HepG2 (cell line): Measurements from ENCODE around the gene SLC6A9. TPM values are rescaled to one million over a fixed set of nuclear protein-coding genes. Genes with fewer than 3 reads are reported as not detected.

Experiments used
- BRCA1 ChIP-seq: sonication (generic); formaldehyde crosslinking; IDR thresholded peaks from 2 replicates; pipeline ENCODE4 v1.4.0; 2020; ENCODE audit warnings: missing genetic modification reagents
- CBX5 ChIP-seq: sonication (generic); formaldehyde crosslinking; IDR thresholded peaks from 2 replicates; pipeline ENCODE4 v1.4.0; 2020; ENCODE audit warnings: missing genetic modification reagents, borderline replicate concordance
- CHD4 ChIP-seq: fragments of 200-600 bp; sonication (generic); IDR thresholded peaks from 2 replicates; pipeline ENCODE4 v1.7.0; 2017; ENCODE audit warnings: mild to moderate bottlenecking, low read length, borderline replicate concordance
- DNMT3B ChIP-seq: conservative IDR thresholded peaks from 2 replicates; pipeline ENCODE4 v1.6.1; 2016; ENCODE audit warnings: missing biosample characterization, control low read depth
- FOXA3 ChIP-seq: IDR thresholded peaks from 2 replicates; pipeline ENCODE4 v1.6.1; 2016; ENCODE audit warnings: missing genetic modification reagents, missing compliant biosample characterization
- ISL2 ChIP-seq: sonication (generic); formaldehyde crosslinking; IDR thresholded peaks from 2 replicates; pipeline ENCODE4 v1.5.0; 2020; ENCODE audit warnings: missing genetic modification reagents
- NPAS2 ChIP-seq: sonication (generic); formaldehyde crosslinking; IDR thresholded peaks from 2 replicates; pipeline ENCODE4 v1.8.0; 2022; ENCODE audit warnings: mild to moderate bottlenecking, missing genetic modification reagents, borderline replicate concordance
- REPIN1 ChIP-seq: sonication (generic); formaldehyde crosslinking; IDR thresholded peaks from 2 replicates; pipeline ENCODE4 v1.8.0; 2022; ENCODE audit warnings: missing genetic modification reagents, low read depth, mild to moderate bottlenecking, borderline replicate concordance
- ZFYVE20 ChIP-seq: sonication (generic); formaldehyde crosslinking; IDR thresholded peaks from 2 replicates; pipeline ENCODE4 v1.8.0; 2023; ENCODE audit warnings: low read depth, mild to moderate bottlenecking, moderate library complexity, missing genetic modification reagents, borderline replicate concordance
- ZKSCAN8 ChIP-seq: IDR thresholded peaks from 2 replicates; pipeline ENCODE4 v1.6.1; 2016; ENCODE audit warnings: borderline replicate concordance, missing genetic modification reagents, missing compliant biosample characterization
- ZNF337 ChIP-seq: sonication (generic); formaldehyde crosslinking; IDR thresholded peaks from 2 replicates; pipeline ENCODE4 v1.5.1; 2020; ENCODE audit warnings: missing genetic modification reagents, low read depth, mild to moderate bottlenecking, borderline replicate concordance
- ZNF496 ChIP-seq: sonication (generic); formaldehyde crosslinking; IDR thresholded peaks from 2 replicates; pipeline ENCODE4 v1.8.1; 2023; ENCODE audit warnings: mild to moderate bottlenecking, moderate library complexity, missing genetic modification reagents; ENCODE audit not compliant: insufficient replicate concordance
- ZNF616 ChIP-seq: sonication (generic); formaldehyde crosslinking; IDR thresholded peaks from 2 replicates; pipeline ENCODE4 v1.5.0; 2020; ENCODE audit warnings: low read depth, mild to moderate bottlenecking, missing genetic modification reagents
- ZNF850 ChIP-seq: sonication (generic); formaldehyde crosslinking; conservative IDR thresholded peaks from 2 replicates; pipeline ENCODE4 v1.9.0; 2021; ENCODE audit warnings: mild to moderate bottlenecking, missing genetic modification reagents
- ZNF878 ChIP-seq: sonication (generic); formaldehyde crosslinking; IDR thresholded peaks from 2 replicates; pipeline ENCODE4 v1.8.1; 2023; ENCODE audit warnings: mild to moderate bottlenecking, missing genetic modification reagents, moderate library complexity
- polyA plus RNA-seq, 8 experiments: library from polyadenylated mRNA; depleted of rRNA in 3 of 8; stranded (reverse) in 7 of 8; unstranded in 1 of 8; fragments of >200 nt; fragmentation: Illumina TruSeq in 4 of 8; extraction: Trizol in 4 of 8; gene quantifications; 2 replicates each; pipeline versions ENCODE4 v1.2.1 to v1.2.3, GENCODE V29; 2011 to 2016; ENCODE audit warnings: low read depth in 4 of 8, missing spikeins in 1 of 8, mixed read lengths in 1 of 8; ENCODE audit not compliant: insufficient read depth in 1 of 8
- total RNA-seq, 5 experiments: library from RNA; depleted of rRNA; stranded (reverse); fragments of >200 nt; fragmentation: Illumina TruSeq; extraction: Trizol; gene quantifications; 2 replicates each; pipeline ENCODE4 v1.2.3, GENCODE V29; 2016; ENCODE audit warnings: low read depth in 1 of 5
- TF ChIP-seq, protein P1 (sequence below): sonication (generic); formaldehyde crosslinking; IDR thresholded peaks from 2 replicates; pipeline ENCODE4 v1.5.0; 2020; ENCODE audit warnings: missing genetic modification reagents
- TF ChIP-seq, protein P2 (sequence below): sonication (generic); formaldehyde crosslinking; IDR thresholded peaks from 2 replicates; pipeline ENCODE4 v1.5.1; 2020; ENCODE audit warnings: missing genetic modification reagents, mild to moderate bottlenecking, borderline replicate concordance
- TF ChIP-seq, protein P3 (sequence below): IDR thresholded peaks from 2 replicates; pipeline ENCODE4 v1.6.1; 2016; ENCODE audit warnings: mild to moderate bottlenecking, missing biosample characterization, missing genetic modification reagents
- TF ChIP-seq, protein P4 (sequence below): IDR thresholded peaks from 2 replicates; pipeline ENCODE4 v1.4.0; 2020; ENCODE audit warnings: mild to moderate bottlenecking, missing genetic modification reagents
- TF ChIP-seq, protein P5 (sequence below): sonication (generic); formaldehyde crosslinking; IDR thresholded peaks from 2 replicates; pipeline ENCODE4 v1.5.0; 2020; ENCODE audit warnings: mild to moderate bottlenecking, missing genetic modification reagents

SLC6A9 gene
- total and polyA plus RNA-seq, 2 of the 13 experiments (the other 11 are each of a cell fraction or from before 2014, with no cell fraction given) = 8.5 to 9.9 TPM

DNA sequence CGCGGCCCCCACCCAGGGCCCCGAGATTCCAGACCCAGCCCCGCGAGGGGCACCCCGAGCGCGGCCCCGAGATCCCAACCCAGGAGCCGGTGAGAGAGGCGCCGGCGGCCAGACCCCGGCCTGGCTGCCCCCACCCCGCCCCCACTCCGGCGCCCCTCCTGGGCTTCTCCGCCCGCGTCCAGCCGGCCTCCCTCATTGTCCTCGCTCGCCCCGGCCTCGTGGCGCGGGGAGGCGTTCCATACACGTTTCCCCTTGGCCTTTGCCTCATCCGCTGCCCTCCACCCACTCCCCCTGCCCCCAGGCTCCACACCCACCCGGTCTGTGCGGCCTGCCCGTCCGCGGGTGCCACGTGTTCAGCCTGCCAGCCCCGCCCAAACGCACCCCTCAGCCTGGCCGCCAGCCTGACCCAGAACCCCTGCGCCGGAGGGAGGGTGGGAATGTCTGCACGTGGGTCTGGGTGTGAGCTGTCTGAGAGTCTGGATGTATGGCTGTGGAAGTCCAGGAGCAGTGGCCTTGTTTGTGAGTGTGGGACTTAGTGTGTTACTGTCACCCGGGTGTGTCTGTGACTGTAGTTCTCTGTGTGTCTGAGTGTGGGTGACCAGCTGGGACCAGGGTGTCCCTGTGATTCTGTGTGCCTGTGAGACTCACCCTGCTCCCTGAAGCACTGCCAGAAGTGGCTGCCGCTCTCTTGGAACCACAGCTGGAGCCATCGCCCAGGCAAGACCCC is 51.6 kb downstream of the SLC6A9 start (continued):
- TF ChIP-seq, protein P1, sequence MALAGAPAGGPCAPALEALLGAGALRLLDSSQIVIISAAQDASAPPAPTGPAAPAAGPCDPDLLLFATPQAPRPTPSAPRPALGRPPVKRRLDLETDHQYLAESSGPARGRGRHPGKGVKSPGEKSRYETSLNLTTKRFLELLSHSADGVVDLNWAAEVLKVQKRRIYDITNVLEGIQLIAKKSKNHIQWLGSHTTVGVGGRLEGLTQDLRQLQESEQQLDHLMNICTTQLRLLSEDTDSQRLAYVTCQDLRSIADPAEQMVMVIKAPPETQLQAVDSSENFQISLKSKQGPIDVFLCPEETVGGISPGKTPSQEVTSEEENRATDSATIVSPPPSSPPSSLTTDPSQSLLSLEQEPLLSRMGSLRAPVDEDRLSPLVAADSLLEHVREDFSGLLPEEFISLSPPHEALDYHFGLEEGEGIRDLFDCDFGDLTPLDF = no peak
- TF ChIP-seq, protein P2, sequence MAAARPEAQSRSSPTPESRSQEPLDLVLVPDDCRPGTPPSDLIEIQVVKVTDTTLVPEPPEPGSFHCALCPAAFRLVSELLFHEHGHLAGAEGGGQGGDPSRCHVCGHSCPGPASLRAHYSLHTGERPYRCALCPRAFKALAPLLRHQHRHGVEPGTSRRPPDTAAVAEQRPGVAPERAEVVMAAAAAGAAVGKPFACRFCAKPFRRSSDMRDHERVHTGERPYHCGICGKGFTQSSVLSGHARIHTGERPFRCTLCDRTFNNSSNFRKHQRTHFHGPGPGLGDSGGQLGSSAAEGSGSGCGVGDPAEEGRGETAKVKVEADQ (CRISPR knock-in tag) = 0 out of 2 replicates have a peak, but pooled peaks have one; percentile 9
- TF ChIP-seq BRCA1 (CRISPR knock-in tag) (no peak), CBX5 (CRISPR knock-in tag) (no peak), ZNF496 (CRISPR knock-in tag) (no peak), ZFYVE20 (CRISPR knock-in tag) (no peak), ZNF337 (CRISPR knock-in tag) (no peak), DNMT3B (CRISPR knock-in tag) (no peak), ZNF850 (CRISPR knock-in tag) (no peak), ZKSCAN8 (no peak), ZNF616 (no peak), REPIN1 (CRISPR knock-in tag) (peak; percentile 50; the same call in 1 of the 2 replicates), NPAS2 (CRISPR knock-in tag) (no peak), CHD4 (no peak), ISL2 (CRISPR knock-in tag) (no peak), ZNF878 (no peak), FOXA3 (CRISPR knock-in tag) (no peak)
- TF ChIP-seq, protein P3, sequence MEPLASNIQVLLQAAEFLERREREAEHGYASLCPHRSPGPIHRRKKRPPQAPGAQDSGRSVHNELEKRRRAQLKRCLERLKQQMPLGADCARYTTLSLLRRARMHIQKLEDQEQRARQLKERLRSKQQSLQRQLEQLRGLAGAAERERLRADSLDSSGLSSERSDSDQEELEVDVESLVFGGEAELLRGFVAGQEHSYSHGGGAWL (CRISPR knock-in tag) = peak; percentile 78; the same call in 1 of the 2 replicates
- TF ChIP-seq, protein P4, sequence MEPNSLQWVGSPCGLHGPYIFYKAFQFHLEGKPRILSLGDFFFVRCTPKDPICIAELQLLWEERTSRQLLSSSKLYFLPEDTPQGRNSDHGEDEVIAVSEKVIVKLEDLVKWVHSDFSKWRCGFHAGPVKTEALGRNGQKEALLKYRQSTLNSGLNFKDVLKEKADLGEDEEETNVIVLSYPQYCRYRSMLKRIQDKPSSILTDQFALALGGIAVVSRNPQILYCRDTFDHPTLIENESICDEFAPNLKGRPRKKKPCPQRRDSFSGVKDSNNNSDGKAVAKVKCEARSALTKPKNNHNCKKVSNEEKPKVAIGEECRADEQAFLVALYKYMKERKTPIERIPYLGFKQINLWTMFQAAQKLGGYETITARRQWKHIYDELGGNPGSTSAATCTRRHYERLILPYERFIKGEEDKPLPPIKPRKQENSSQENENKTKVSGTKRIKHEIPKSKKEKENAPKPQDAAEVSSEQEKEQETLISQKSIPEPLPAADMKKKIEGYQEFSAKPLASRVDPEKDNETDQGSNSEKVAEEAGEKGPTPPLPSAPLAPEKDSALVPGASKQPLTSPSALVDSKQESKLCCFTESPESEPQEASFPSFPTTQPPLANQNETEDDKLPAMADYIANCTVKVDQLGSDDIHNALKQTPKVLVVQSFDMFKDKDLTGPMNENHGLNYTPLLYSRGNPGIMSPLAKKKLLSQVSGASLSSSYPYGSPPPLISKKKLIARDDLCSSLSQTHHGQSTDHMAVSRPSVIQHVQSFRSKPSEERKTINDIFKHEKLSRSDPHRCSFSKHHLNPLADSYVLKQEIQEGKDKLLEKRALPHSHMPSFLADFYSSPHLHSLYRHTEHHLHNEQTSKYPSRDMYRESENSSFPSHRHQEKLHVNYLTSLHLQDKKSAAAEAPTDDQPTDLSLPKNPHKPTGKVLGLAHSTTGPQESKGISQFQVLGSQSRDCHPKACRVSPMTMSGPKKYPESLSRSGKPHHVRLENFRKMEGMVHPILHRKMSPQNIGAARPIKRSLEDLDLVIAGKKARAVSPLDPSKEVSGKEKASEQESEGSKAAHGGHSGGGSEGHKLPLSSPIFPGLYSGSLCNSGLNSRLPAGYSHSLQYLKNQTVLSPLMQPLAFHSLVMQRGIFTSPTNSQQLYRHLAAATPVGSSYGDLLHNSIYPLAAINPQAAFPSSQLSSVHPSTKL (CRISPR knock-in tag) = 0 out of 2 replicates have a peak, but pooled peaks have one; percentile 14
- TF ChIP-seq, protein P5, sequence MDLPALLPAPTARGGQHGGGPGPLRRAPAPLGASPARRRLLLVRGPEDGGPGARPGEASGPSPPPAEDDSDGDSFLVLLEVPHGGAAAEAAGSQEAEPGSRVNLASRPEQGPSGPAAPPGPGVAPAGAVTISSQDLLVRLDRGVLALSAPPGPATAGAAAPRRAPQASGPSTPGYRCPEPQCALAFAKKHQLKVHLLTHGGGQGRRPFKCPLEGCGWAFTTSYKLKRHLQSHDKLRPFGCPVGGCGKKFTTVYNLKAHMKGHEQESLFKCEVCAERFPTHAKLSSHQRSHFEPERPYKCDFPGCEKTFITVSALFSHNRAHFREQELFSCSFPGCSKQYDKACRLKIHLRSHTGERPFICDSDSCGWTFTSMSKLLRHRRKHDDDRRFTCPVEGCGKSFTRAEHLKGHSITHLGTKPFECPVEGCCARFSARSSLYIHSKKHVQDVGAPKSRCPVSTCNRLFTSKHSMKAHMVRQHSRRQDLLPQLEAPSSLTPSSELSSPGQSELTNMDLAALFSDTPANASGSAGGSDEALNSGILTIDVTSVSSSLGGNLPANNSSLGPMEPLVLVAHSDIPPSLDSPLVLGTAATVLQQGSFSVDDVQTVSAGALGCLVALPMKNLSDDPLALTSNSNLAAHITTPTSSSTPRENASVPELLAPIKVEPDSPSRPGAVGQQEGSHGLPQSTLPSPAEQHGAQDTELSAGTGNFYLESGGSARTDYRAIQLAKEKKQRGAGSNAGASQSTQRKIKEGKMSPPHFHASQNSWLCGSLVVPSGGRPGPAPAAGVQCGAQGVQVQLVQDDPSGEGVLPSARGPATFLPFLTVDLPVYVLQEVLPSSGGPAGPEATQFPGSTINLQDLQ (CRISPR knock-in tag) = 0 out of 2 replicates have a peak, but pooled peaks have one; percentile 38
